ENCODE data around the gene FOSL2.

FOSL2 gene

DNA sequence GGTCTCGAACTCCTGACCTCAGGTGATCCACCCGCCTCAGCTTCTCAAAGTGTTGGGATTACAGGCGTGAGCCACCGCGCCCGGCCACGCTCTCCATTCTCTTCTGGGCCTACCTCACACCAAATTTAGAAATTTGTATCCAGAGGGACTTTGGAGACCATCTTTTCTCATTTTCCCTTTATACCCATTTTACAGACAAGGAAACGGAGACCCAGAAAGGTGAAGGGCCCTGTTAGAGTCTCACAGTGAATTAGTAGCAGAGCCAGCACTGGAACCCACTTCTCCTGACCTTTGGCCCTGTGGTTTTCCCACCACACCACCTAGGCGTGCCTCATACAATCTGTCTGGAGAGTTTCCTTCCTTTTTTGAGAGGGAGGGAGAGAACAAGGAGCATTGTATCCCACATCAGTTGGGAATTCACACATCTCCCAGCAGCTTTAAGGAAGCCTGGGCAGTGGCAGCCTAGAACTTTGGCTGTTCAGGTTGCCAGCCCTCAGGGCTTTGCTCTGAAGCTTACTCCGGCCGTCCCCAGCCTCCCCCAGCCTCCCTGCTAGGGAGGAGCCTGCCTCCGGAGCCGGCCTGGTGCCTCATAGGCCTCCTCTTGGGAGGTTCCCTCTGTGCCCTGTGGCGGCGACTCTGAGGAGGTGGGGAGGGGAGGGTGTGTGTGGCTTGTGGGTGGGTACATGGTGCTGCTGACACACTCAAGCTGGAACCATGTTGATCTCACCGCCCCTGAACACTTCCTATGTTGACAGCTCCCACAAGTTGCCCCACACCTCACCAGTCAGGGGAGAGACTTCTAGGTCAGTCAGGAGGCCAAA is 13.8 kb downstream of the FOSL2 start:
- peak; percentile 97 for DNase-seq (ENCODE audit: low read depth)
- TF ChIP-seq CTCF (IDR thresholded peaks at IDR 0.05; ENCODE audit: insufficient read depth, low read depth, low read length, missing control alignments), result no peak
- H3K4me3 ChIP-seq (ENCODE audit: low read length), result no peak overlapping the region

- no peak overlapping the region for H3K4me3 ChIP-seq (ENCODE audit: low read length)
- no peak for DNase-seq (ENCODE audit: low read depth)
- TF ChIP-seq CTCF (IDR thresholded peaks at IDR 0.05; ENCODE audit: insufficient read depth, low read depth, low read length, missing control alignments), result no peak
Measured at GRCh38 chr2:28407131-28407975, 14.7 kb downstream of the FOSL2 start.

- TF ChIP-seq CTCF (IDR thresholded peaks at IDR 0.05; ENCODE audit: insufficient read depth, low read depth, low read length, missing control alignments), result no peak
- no peak for DNase-seq (ENCODE audit: low read depth)
- no peak overlapping the region for H3K4me3 ChIP-seq (ENCODE audit: low read length)
Measured at GRCh38 chr2:28407976-28408690, 15.5 kb downstream of the FOSL2 start.

DNA sequence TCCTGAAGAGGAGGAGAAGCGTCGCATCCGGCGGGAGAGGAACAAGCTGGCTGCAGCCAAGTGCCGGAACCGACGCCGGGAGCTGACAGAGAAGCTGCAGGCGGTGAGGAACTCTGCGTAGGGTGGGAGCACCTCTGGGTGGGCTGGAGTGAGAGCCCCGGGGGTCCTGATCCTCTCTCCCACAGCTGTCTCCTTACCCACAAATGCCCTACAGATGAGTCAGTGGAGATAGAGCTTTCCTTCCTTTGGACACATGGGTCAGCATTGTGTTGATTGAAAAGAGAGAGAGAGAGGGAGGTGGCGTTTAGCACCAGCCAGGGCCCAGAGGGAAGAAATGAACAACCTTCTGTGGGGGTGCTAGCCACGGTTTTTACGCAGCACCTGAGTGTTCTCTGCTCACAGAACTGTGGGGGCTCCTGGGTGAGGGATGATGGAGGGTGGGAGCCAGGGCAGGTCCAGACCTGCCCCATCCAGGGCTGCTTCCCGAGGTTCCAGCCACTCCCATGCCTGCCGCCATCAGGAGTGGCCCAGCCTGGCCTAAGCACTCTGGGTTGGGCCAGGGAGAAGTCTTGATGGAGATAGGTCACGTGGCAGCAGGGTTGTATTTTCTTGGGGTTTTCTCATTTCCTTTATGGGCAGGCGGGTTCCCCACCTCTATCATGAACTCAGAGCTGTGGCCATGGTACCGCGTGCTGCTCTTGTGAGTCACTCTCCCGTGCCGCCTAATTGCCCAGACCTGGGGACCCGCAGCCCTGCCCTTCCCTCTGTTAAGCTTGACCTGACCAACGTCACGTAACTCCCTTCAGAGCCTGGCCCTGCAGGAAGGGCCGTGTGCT is 16.3 kb downstream of the FOSL2 start:
- peak; percentile 79 for DNase-seq (ENCODE audit: low read depth)
- no peak for TF ChIP-seq CTCF (IDR thresholded peaks at IDR 0.05; ENCODE audit: insufficient read depth, low read depth, low read length, missing control alignments)
- H3K4me3 ChIP-seq (ENCODE audit: low read length), result no peak overlapping the region

- DNase-seq (ENCODE audit: low read depth), result no peak
- TF ChIP-seq CTCF (IDR thresholded peaks at IDR 0.05; ENCODE audit: insufficient read depth, low read depth, low read length, missing control alignments), result no peak
- no peak overlapping the region for H3K4me3 ChIP-seq (ENCODE audit: low read length)
Measured at GRCh38 chr2:28411166-28411755, 18.6 kb downstream of the FOSL2 start.
